Smooth muscle cell (in vitro differentiated cells): ENCODE results near the gene BCL2L11. TPM values are rescaled to one million over a fixed set of nuclear protein-coding genes. Genes with fewer than 3 reads are reported as not detected.

Experiments used
- DNase-seq: peaks from one replicate; lab custom pipeline; 2025; ENCODE audit not compliant: unreplicated experiment; lab: John Stamatoyannopoulos, UW
- H2AFZ ChIP-seq: fragments of 200-600 bp; sonication (generic); 2 replicates; pipeline ENCODE4 v1.6.0; 2016; ENCODE audit warnings: antibody characterized with exemption, low read depth, mild to moderate bottlenecking
- H3F3A ChIP-seq: fragments of 200-600 bp; sonication (generic); 2 replicates; pipeline ENCODE4 v1.6.0; 2017; ENCODE audit warnings: antibody characterized with exemption, low read depth
- H3K27ac ChIP-seq: fragments of 200-600 bp; sonication (generic); 2 replicates; pipeline ENCODE4 v1.5.1; 2016; ENCODE audit warnings: low read depth, mild to moderate bottlenecking
- H3K27me3 ChIP-seq: fragments of 200-600 bp; sonication (generic); 2 replicates; pipeline ENCODE4 v1.6.1; 2016; ENCODE audit warnings: low read depth, mild to moderate bottlenecking
- H3K36me3 ChIP-seq: fragments of 200-600 bp; sonication (generic); 2 replicates; pipeline ENCODE4 v1.5.1; 2016; ENCODE audit warnings: low read depth
- H3K4me1 ChIP-seq: fragments of 200-600 bp; sonication (generic); 2 replicates; pipeline ENCODE4 v1.5.1; 2016; ENCODE audit warnings: low read depth
- H3K4me2 ChIP-seq: fragments of 200-600 bp; sonication (generic); 2 replicates; pipeline ENCODE4 v1.6.0; 2016; ENCODE audit warnings: mild to moderate bottlenecking
- H3K4me3 ChIP-seq: fragments of 200-600 bp; sonication (generic); 2 replicates; pipeline ENCODE4 v1.5.1; 2016; ENCODE audit warnings: mild to moderate bottlenecking
- H3K79me2 ChIP-seq: fragments of 200-600 bp; sonication (generic); 2 replicates; pipeline ENCODE4 v1.6.0; 2016; ENCODE audit warnings: low read depth, mild to moderate bottlenecking
- H3K9ac ChIP-seq: fragments of 200-600 bp; sonication (generic); 2 replicates; pipeline ENCODE4 v1.6.0; 2016; ENCODE audit warnings: low read depth
- H3K9me3 ChIP-seq: fragments of 200-600 bp; sonication (generic); replicated peaks from 2 replicates; pipeline ENCODE4 v1.5.1; 2016; ENCODE audit warnings: low read depth
- H4K20me1 ChIP-seq: fragments of 200-600 bp; sonication (generic); 2 replicates; pipeline ENCODE4 v1.6.0; 2016; ENCODE audit warnings: low read depth
- WGBS: methylation state at CpG from one replicate; pipeline ENCODE4 v1.1.7; 2016; ENCODE audit warnings: low lambda C conversion rate; 5-methylcytosine and 5-hydroxymethylcytosine counted together
- polyA plus RNA-seq: library from polyadenylated mRNA; unstranded; fragments of >200 nt; fragmentation: Nextera tagmentation; extraction: Ambion mirVana; gene quantifications from 2 replicates; pipeline ENCODE4 v1.2.1, GENCODE V29; 2016
- total RNA-seq: library from RNA; depleted of rRNA; stranded (reverse); fragments of >200 nt; gene quantifications from 2 replicates; pipeline ENCODE4 v1.2.3, GENCODE V29; 2014
- TF ChIP-seq, protein P1 (sequence below): fragments of 200-600 bp; sonication (generic); IDR thresholded peaks from 2 replicates; pipeline ENCODE4 v1.5.1; 2017; ENCODE audit warnings: borderline replicate concordance, mild to moderate bottlenecking, antibody characterized with exemption; ENCODE audit not compliant: insufficient read depth, poor library complexity, severe bottlenecking

Gene BCL2L11
- total and polyA plus RNA-seq, 2 experiments from 2014 or later, result 4.9 to 10.0 TPM

DNA sequence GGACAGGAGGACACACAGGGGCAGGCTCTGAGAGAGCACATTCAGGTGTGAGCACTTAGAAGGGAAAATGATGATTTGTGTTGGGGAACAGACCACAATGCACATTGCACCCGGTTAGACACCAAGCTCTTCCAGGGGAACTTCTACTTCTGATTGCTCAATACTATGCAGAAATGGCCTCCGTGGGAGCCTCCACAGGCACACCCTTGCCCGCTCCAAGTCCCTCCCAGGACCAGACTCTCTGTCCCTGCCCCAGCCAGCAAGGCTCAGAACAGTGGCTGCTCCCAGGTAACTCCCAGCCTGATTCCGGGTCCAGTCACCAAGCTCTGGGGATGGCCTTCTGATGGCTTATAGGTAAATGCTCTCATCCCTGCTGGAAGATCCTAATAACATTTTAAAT, 56.2 kb downstream of the BCL2L11 start:
- Histone ChIP-seq H3K9ac (no peak overlapping the region), H3K79me2 (no peaks in the 10 kb centered on the region), H3K9me3 (no peaks in the 10 kb centered on the region), H3K27me3 (no peaks in the 10 kb centered on the region), H3K4me3 (no peak overlapping the region), H4K20me1 (no peaks in the 10 kb centered on the region), H3K36me3 (no peaks in the 10 kb centered on the region), H3K4me1 (no peaks in the 10 kb centered on the region), H3K4me2 (no peak overlapping the region), H2AFZ (no peak overlapping the region), H3F3A (no peaks in the 10 kb centered on the region), H3K27ac (no peak overlapping the region)
- DNase-seq, result no peak
- WGBS, result 93% methylated on average over 4 of the region's 4 CpGs
- TF ChIP-seq, protein P1, sequence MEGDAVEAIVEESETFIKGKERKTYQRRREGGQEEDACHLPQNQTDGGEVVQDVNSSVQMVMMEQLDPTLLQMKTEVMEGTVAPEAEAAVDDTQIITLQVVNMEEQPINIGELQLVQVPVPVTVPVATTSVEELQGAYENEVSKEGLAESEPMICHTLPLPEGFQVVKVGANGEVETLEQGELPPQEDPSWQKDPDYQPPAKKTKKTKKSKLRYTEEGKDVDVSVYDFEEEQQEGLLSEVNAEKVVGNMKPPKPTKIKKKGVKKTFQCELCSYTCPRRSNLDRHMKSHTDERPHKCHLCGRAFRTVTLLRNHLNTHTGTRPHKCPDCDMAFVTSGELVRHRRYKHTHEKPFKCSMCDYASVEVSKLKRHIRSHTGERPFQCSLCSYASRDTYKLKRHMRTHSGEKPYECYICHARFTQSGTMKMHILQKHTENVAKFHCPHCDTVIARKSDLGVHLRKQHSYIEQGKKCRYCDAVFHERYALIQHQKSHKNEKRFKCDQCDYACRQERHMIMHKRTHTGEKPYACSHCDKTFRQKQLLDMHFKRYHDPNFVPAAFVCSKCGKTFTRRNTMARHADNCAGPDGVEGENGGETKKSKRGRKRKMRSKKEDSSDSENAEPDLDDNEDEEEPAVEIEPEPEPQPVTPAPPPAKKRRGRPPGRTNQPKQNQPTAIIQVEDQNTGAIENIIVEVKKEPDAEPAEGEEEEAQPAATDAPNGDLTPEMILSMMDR, result no peak

DNA sequence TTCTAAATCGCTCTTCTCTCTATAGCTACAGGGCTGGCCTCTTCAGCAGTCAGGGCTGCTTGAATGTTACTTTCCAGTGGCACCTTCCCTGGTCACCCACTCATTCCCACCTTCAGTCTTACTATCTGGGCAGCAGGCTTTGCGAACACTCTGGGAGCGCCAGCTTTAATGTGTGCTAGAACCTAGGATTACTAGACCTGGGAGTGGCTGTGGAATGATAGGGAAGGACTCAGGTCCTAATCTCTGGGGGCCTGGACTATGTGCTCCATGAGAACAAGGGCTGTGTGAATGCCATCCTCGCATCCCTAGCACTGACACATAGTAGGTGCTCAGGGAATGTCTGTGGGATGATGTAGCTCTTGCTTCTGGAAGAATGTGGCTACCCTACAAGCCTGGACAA, 57.6 kb downstream of the BCL2L11 start:
- no peaks in the 10 kb centered on the region for H3K79me2 ChIP-seq
- no peak overlapping the region for H3K4me3 ChIP-seq
- H3F3A ChIP-seq, result no peaks in the 10 kb centered on the region
- no peak overlapping the region for H2AFZ ChIP-seq
- WGBS, result 96% methylated on average over 4 of the region's 4 CpGs
- H3K27ac ChIP-seq, result no peak overlapping the region
- no peaks in the 10 kb centered on the region for H3K4me1 ChIP-seq
- no peaks in the 10 kb centered on the region for H3K9me3 ChIP-seq
- TF ChIP-seq, protein P1, result no peak
- no peak overlapping the region for H3K4me2 ChIP-seq
- DNase-seq, result no peak
- H3K9ac ChIP-seq, result no peak overlapping the region
- H3K27me3 ChIP-seq, result no peaks in the 10 kb centered on the region
- H4K20me1 ChIP-seq, result no peaks in the 10 kb centered on the region
- no peaks in the 10 kb centered on the region for H3K36me3 ChIP-seq

DNA sequence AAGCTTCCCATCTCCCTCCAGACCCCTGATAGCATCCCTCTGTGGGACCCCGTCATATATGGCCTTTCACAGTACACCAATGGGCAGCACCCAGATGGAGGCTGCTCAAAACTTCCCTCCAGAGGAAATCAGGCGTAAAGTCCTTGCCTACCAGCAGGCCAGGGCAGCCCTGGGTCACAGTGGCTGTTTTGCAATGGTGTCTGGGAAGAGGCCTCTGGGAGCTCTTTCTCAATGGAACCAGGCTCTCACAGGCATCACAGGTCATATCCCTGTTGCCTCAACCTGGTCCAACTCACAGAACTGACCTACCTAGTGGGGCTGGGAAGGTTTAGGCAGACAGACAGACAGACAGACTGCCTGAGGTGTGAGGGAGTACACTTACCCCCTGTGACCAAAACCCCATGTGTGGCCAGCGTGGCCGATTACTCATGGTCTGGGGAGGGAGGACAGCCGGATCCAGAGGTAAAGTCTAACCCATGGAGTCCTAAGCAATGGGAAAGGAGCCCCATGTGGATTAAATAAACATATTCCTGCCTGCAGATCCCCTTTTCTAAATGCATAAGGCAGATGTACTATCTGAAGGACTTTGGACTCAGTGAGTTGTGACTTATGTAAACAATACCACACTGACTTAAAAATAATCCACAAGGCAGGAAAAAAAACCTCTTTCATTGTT, 58.2 kb downstream of the BCL2L11 start:
- no peak overlapping the region for H3K9ac ChIP-seq
- H3K79me2 ChIP-seq, result no peaks in the 10 kb centered on the region
- H3K9me3 ChIP-seq, result no peaks in the 10 kb centered on the region
- no peaks in the 10 kb centered on the region for H4K20me1 ChIP-seq
- TF ChIP-seq, protein P1, result no peak
- DNase-seq, result no peak
- no peaks in the 10 kb centered on the region for H3K27me3 ChIP-seq
- no peak overlapping the region for H2AFZ ChIP-seq
- 75% methylated on average over 5 of the region's 5 CpGs for WGBS
- no peaks in the 10 kb centered on the region for H3K36me3 ChIP-seq
- H3K27ac ChIP-seq, result no peak overlapping the region
- no peak overlapping the region for H3K4me2 ChIP-seq
- no peaks in the 10 kb centered on the region for H3F3A ChIP-seq
- no peaks in the 10 kb centered on the region for H3K4me1 ChIP-seq
- H3K4me3 ChIP-seq, result no peak overlapping the region

DNA sequence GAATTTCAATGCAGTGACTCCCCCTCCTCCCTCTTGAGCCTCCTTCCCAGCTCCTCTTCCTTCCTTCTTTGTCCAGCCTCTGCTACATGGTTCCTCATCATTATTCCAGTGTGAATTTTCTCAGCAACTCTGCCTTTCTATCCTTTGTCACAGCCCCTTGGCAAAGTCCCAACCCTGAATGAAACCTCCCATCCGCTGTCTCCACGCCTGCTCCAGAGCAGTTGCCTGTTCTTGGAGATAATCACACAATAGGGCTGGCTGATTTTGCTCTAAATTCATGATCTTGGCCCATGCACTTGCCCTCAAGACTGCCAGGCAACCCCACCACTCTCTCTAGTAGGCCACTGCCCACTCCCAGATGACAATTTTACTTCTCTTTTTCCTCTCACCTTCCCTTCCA, 61.4 kb downstream of the BCL2L11 start:
- Histone ChIP-seq H4K20me1 (no peaks in the 10 kb centered on the region), H3K9ac (no peak overlapping the region), H3K36me3 (no peaks in the 10 kb centered on the region), H3F3A (no peaks in the 10 kb centered on the region), H3K79me2 (no peaks in the 10 kb centered on the region), H3K9me3 (no peaks in the 10 kb centered on the region), H3K4me3 (no peak overlapping the region), H3K27ac (no peak overlapping the region), H2AFZ (no peak overlapping the region), H3K4me2 (no peak overlapping the region), H3K4me1 (no peaks in the 10 kb centered on the region), H3K27me3 (no peaks in the 10 kb centered on the region)
- WGBS, result 100% methylated on average over 2 of the region's 2 CpGs
- TF ChIP-seq, protein P1, result no peak
- no peak for DNase-seq
